ENCODE results near the gene STIP1.
A peak's percentile ranks its signal among the peaks of the same experiment; 100 is the strongest.

STIP1 gene

GRCh38 chr11:64164392-64165312, 21.3 kb upstream of the STIP1 start:
- H3K4me3 ChIP-seq (ENCODE audit: low read depth in 1 of 2, low read length in 1 of 2): no peak overlapping the region
- peaks cover 6 to 16% of the 10 kb centered on the region in 2 experiments for H3K4me1 ChIP-seq (ENCODE audit: control insufficient read depth in 1 of 2, insufficient read depth in 1 of 2, low read depth in 1 of 2, low read length in 1 of 2)
- H3K36me3 ChIP-seq: no peaks in the 10 kb centered on the region
- peaks cover 49% of the 10 kb centered on the region for H3K27me3 ChIP-seq
- no peaks in the 10 kb centered on the region for H3K9me3 ChIP-seq
- no peak for TF ChIP-seq CTCF (IDR thresholded peaks at IDR 0.05)
- H3K27ac ChIP-seq: no peak overlapping the region

- H3K9me3 ChIP-seq: no peaks in the 10 kb centered on the region
- no peaks in the 10 kb centered on the region for H3K36me3 ChIP-seq
- peaks cover 49% of the 10 kb centered on the region for H3K27me3 ChIP-seq
- peaks cover 6 to 16% of the 10 kb centered on the region in 2 experiments for H3K4me1 ChIP-seq (ENCODE audit: control insufficient read depth in 1 of 2, insufficient read depth in 1 of 2, low read depth in 1 of 2, low read length in 1 of 2)
- peak overlapping the region; percentile 38 to 62 for H3K4me3 ChIP-seq (ENCODE audit: low read depth in 1 of 2, low read length in 1 of 2)
- H3K27ac ChIP-seq: no peak overlapping the region
- TF ChIP-seq CTCF (IDR thresholded peaks at IDR 0.05): no peak
Observed at GRCh38 chr11:64165481-64165841, 20.5 kb upstream of the STIP1 start.

- Histone ChIP-seq H3K4me1 (ENCODE audit: control insufficient read depth in 1 of 2, insufficient read depth in 1 of 2, low read depth in 1 of 2, low read length in 1 of 2) (peaks cover 6 to 16% of the 10 kb centered on the region in 2 experiments), H3K27ac (no peak within 1 kb of the TSS), H3K36me3 (no peaks in the 10 kb centered on the region), H3K27me3 (peaks cover 49% of the 10 kb centered on the region), H3K4me3 (ENCODE audit: low read depth in 1 of 2, low read length in 1 of 2) (peak within 1 kb of the TSS; percentile 38 to 62), H3K9me3 (no peaks in the 10 kb centered on the region)
- no peak for TF ChIP-seq CTCF (IDR thresholded peaks at IDR 0.05)
Observed at GRCh38 chr11:64165842-64166635, 19.9 kb upstream of the STIP1 start, which contains the start of gene MACROD1. Gene MACROD1 (minus strand): TSS chr11:64166113. CDS start chr11:64165994, 119 bp downstream.

- Histone ChIP-seq H3K36me3 (no peaks in the 10 kb centered on the region), H3K4me1 (ENCODE audit: control insufficient read depth in 1 of 2, insufficient read depth in 1 of 2, low read depth in 1 of 2, low read length in 1 of 2) (peaks cover 2 to 11% of the 10 kb centered on the region in 2 experiments), H3K27me3 (peaks cover 28% of the 10 kb centered on the region), H3K9me3 (no peaks in the 10 kb centered on the region), H3K4me3 (ENCODE audit: low read depth in 1 of 2, low read length in 1 of 2) (no peak overlapping the region), H3K27ac (no peak overlapping the region)
- TF ChIP-seq CTCF (IDR thresholded peaks at IDR 0.05): no peak
Observed at GRCh38 chr11:64170419-64170818, 15.6 kb upstream of the STIP1 start.

- H3K27ac ChIP-seq: no peak overlapping the region
- H3K27me3 ChIP-seq: no peaks in the 10 kb centered on the region
- no peaks in the 10 kb centered on the region for H3K36me3 ChIP-seq
- H3K4me3 ChIP-seq (ENCODE audit: low read depth in 1 of 2, low read length in 1 of 2): no peak overlapping the region
- no peak for TF ChIP-seq CTCF (IDR thresholded peaks at IDR 0.05)
- no peaks in the 10 kb centered on the region for H3K4me1 ChIP-seq (ENCODE audit: control insufficient read depth in 1 of 2, insufficient read depth in 1 of 2, low read depth in 1 of 2, low read length in 1 of 2)
- no peaks in the 10 kb centered on the region for H3K9me3 ChIP-seq
Observed at GRCh38 chr11:64173616-64174355, 12.2 kb upstream of the STIP1 start.
